ENCODE data around the gene B4GALNT2.
A peak's percentile ranks its signal among the peaks of the same experiment; 100 is the strongest.
"Not testable (repeated sequence)": the region's sequence is repeated elsewhere in the genome, so short reads cannot be mapped to it uniquely, and the experiment has no call there.

The B4GALNT2 gene

DNA sequence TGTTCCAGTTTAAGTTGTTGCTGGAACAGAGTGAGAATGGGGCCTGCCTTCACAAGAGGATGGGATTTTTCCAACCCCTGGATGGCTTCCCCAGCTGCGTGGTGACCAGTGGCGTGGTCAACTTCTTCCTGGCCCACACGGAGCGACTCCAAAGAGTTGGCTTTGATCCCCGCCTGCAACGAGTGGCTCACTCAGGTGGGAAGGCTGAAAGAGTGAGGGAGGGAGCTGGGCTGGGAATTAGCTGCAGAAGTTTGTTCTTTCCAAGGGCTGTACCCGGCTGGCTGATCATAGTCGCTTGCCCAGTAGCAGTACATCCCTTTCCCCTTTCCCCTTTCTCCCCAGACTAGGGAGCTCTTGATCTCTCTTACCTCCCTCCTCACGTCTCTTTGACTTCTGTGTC lies 36.1 kb downstream of the B4GALNT2 start:
- DNase-seq (ENCODE audit: insufficient read length, low spot score), result no peak

GRCh38 chr17:49170216-49170615 lies 37.6 kb downstream of the B4GALNT2 start:
- DNase-seq (ENCODE audit: insufficient read length, low spot score) (no peak), FAIRE-seq (no peak)
- no peak for TF ChIP-seq POLR2A (IDR thresholded peaks at IDR 0.05; ENCODE audit: low read depth, low read length)
- TF ChIP-seq POU2F2 (IDR thresholded peaks at IDR 0.05; ENCODE audit: low read depth, low read length), result no peak
- no peak for TF ChIP-seq SPI1 (IDR thresholded peaks at IDR 0.05; ENCODE audit: low read depth, low read length)
- TF ChIP-seq PAX5 (IDR thresholded peaks at IDR 0.05; ENCODE audit: insufficient read depth, low read length, severe bottlenecking), result no peak
- no peak for TF ChIP-seq TAF1 (IDR thresholded peaks at IDR 0.05; ENCODE audit: low read depth, low read length)
- no peak for TF ChIP-seq POLR2AphosphoS5 (IDR thresholded peaks at IDR 0.05; ENCODE audit: low read depth, low read length)

More for the DNA sequence above, 36.1 kb downstream of the B4GALNT2 start:
- no peak for FAIRE-seq
- TF ChIP-seq PAX5 (IDR thresholded peaks at IDR 0.05; ENCODE audit: insufficient read depth, low read length, severe bottlenecking), result no peak
- TF ChIP-seq SPI1 (IDR thresholded peaks at IDR 0.05; ENCODE audit: low read depth, low read length), result no peak
- TF ChIP-seq POU2F2 (IDR thresholded peaks at IDR 0.05; ENCODE audit: low read depth, low read length), result no peak
- no peak for TF ChIP-seq POLR2A (IDR thresholded peaks at IDR 0.05; ENCODE audit: low read depth, low read length)
- no peak for TF ChIP-seq TAF1 (IDR thresholded peaks at IDR 0.05; ENCODE audit: low read depth, low read length)
- no peak for TF ChIP-seq POLR2AphosphoS5 (IDR thresholded peaks at IDR 0.05; ENCODE audit: low read depth, low read length)

DNA sequence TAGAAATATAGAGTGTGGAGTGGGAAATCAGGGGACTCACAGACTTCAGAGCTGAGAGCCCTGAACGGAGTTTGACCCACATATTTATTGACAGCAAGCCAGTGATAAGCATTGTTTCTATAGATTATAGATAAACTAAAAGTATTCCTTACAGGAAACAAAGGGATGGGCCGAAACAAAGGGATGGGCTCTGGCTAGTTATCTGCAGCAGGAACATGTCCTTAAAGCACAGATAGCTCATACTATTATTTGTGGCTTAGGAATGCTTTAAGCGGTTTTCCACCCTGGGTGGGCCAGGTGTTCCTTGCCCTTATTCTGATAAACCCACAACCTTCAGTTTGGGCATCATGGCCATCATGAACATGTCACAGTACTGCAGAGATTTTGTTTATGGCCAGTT lies 38.1 kb downstream of the B4GALNT2 start:
- DNase-seq (ENCODE audit: insufficient read length, low spot score); FAIRE-seq: not testable (repeated sequence)

DNA sequence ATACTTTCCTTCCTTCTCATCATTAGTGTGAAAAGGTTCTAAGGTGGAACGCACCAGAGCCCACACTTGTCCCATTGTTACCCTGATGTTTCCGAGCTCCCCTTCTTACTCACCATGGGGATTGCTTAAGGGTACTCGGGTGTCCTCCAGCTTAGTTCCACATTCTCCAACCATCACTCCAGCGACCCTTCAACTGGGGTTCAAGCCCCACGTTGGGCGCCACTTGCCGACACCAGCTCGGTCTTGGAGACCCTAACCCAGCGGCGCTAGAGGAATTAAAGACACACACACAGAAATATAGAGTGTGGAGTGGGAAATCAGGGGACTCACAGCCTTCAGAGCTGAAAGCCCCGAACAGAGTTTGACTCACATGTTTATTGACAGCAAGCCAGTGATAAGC lies 43.4 kb downstream of the B4GALNT2 start:
- not testable (repeated sequence) for DNase-seq (ENCODE audit: insufficient read length, low spot score); FAIRE-seq

GRCh38 chr17:49180303-49180702 lies 47.7 kb downstream of the B4GALNT2 start:
- no peak for FAIRE-seq
- peak; percentile 28 for DNase-seq (ENCODE audit: insufficient read length, low spot score)
- TF ChIP-seq POU2F2 (IDR thresholded peaks at IDR 0.05; ENCODE audit: low read depth, low read length), result no peak
- TF ChIP-seq POLR2AphosphoS5 (IDR thresholded peaks at IDR 0.05; ENCODE audit: low read depth, low read length), result no peak
- TF ChIP-seq TAF1 (IDR thresholded peaks at IDR 0.05; ENCODE audit: low read depth, low read length), result no peak
- no peak for TF ChIP-seq SPI1 (IDR thresholded peaks at IDR 0.05; ENCODE audit: low read depth, low read length)
- TF ChIP-seq PAX5 (IDR thresholded peaks at IDR 0.05; ENCODE audit: insufficient read depth, low read length, severe bottlenecking), result no peak
- TF ChIP-seq POLR2A (IDR thresholded peaks at IDR 0.05; ENCODE audit: low read depth, low read length), result no peak

DNA sequence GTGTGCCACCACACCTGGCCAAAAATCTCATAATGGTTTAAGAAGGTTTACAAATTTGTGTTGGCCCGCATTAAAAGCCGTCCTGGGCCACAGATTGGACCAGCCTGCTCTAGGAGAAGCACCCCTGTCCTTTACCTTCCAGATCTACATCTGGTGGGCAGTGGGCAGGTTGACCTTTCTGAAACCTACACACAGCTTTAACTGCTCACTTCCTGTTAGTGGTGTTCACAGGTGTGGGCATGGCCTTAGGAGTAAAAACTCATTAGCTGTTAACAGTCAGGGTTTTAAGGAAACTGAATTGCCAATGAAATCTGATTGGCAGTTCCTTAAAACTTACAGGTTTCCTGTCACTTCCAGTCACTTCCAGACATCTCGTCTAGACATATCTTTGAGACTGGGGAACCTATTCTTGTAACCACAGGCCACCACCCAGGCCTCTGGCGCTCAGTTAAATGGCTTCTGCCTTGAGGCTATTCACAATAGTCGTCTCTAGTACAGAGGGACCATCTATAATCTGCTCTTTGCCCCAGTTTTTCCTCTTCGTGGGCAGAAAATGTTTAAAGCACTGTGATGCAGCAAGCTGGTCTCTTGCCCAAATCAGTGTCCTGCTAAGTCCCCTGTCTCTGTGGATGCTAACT lies 48.5 kb downstream of the B4GALNT2 start:
- FAIRE-seq, result no peak
- TF ChIP-seq SPI1 (IDR thresholded peaks at IDR 0.05; ENCODE audit: low read depth, low read length), result peak; percentile 50
- TF ChIP-seq TAF1 (IDR thresholded peaks at IDR 0.05; ENCODE audit: low read depth, low read length), result no peak
- no peak for TF ChIP-seq POU2F2 (IDR thresholded peaks at IDR 0.05; ENCODE audit: low read depth, low read length)
- no peak for TF ChIP-seq POLR2AphosphoS5 (IDR thresholded peaks at IDR 0.05; ENCODE audit: low read depth, low read length)
- TF ChIP-seq PAX5 (IDR thresholded peaks at IDR 0.05; ENCODE audit: insufficient read depth, low read length, severe bottlenecking), result no peak

DNA sequence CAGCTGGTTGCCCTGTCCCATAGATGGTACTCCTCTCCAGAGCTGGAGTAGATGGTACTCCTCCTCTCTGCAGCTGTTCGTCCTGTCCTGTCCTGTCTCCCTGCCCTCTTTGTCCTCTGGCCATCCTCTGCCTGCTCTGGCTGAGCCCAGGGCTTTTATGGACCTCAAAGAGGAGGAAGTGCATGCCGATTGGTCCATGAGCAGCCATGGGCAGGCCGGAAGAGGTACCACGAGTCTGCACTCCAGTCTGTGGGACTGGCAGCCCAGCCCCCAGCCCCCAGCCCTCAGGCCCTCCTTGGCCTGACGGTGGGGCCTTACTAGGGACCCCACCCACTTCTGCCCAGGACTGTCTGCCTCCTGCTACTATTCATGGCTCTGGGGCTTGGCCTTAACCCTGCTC lies 50.8 kb downstream of the B4GALNT2 start:
- DNase-seq (ENCODE audit: insufficient read length, low spot score) (no peak), FAIRE-seq (no peak)
- no peak for TF ChIP-seq TAF1 (IDR thresholded peaks at IDR 0.05; ENCODE audit: low read depth, low read length)
- TF ChIP-seq POLR2A (IDR thresholded peaks at IDR 0.05; ENCODE audit: low read depth, low read length), result no peak
- TF ChIP-seq PAX5 (IDR thresholded peaks at IDR 0.05; ENCODE audit: insufficient read depth, low read length, severe bottlenecking), result no peak
- no peak for TF ChIP-seq SPI1 (IDR thresholded peaks at IDR 0.05; ENCODE audit: low read depth, low read length)
- TF ChIP-seq POLR2AphosphoS5 (IDR thresholded peaks at IDR 0.05; ENCODE audit: low read depth, low read length), result no peak
- no peak for TF ChIP-seq POU2F2 (IDR thresholded peaks at IDR 0.05; ENCODE audit: low read depth, low read length)

More for the DNA sequence above, 48.5 kb downstream of the B4GALNT2 start:
- DNase-seq (ENCODE audit: insufficient read length, low spot score), result no peak

GRCh38 chr17:49183801-49184200 lies 51.2 kb downstream of the B4GALNT2 start:
- DNase-seq (ENCODE audit: insufficient read length, low spot score) (no peak), FAIRE-seq (no peak)
- TF ChIP-seq SPI1 (IDR thresholded peaks at IDR 0.05; ENCODE audit: low read depth, low read length) (no peak), POLR2A (IDR thresholded peaks at IDR 0.05; ENCODE audit: low read depth, low read length) (no peak), PAX5 (IDR thresholded peaks at IDR 0.05; ENCODE audit: insufficient read depth, low read length, severe bottlenecking) (no peak), POLR2AphosphoS5 (IDR thresholded peaks at IDR 0.05; ENCODE audit: low read depth, low read length) (no peak), TAF1 (IDR thresholded peaks at IDR 0.05; ENCODE audit: low read depth, low read length) (no peak), POU2F2 (IDR thresholded peaks at IDR 0.05; ENCODE audit: low read depth, low read length) (no peak)

DNA sequence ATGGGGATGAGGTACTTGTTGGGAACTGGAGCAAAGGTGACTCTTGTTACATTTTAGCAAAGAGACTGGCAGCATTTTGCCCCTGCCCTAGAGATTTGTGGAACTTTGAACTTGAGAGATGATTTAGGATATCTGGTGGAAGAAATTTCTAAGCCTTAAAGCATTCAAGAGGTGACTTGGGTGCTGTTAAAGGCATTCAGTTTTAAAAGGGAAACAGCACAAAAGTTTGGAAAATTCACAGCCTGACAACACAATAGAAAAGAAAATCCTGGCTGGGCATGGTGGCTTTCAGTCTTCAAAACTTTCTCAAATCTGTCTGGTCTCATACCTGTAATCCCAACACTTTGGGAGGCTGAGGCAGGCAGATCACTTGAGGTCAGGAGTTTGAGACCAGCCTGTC lies 52.0 kb downstream of the B4GALNT2 start:
- not testable (repeated sequence) for FAIRE-seq; DNase-seq (ENCODE audit: insufficient read length, low spot score)

GRCh38 chr17:49185381-49185780 lies 52.8 kb downstream of the B4GALNT2 start:
- not testable (repeated sequence) for FAIRE-seq

DNA sequence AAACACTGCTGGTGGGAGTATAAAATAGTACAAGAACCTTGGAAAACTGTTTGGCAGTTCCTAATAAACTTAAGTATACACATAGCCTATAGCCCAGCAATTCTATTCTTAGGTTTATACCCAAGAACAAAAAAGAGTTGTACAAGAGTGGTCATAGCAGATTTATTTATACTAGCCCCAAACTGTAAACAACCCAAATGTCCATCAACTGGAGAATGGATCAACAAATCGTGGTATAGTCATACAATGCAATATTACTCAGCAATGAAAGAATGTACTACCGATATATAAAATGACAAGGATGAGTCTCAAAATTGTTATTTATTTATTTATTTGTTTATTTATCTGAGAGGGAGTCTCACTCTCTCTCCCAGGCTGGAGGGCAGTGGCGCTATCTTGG lies 54.7 kb downstream of the B4GALNT2 start:
- FAIRE-seq, result no peak
- DNase-seq (ENCODE audit: insufficient read length, low spot score), result no peak
- no peak for TF ChIP-seq PAX5 (IDR thresholded peaks at IDR 0.05; ENCODE audit: insufficient read depth, low read length, severe bottlenecking)
- no peak for TF ChIP-seq TAF1 (IDR thresholded peaks at IDR 0.05; ENCODE audit: low read depth, low read length)
- no peak for TF ChIP-seq POU2F2 (IDR thresholded peaks at IDR 0.05; ENCODE audit: low read depth, low read length)
- no peak for TF ChIP-seq POLR2AphosphoS5 (IDR thresholded peaks at IDR 0.05; ENCODE audit: low read depth, low read length)
- TF ChIP-seq SPI1 (IDR thresholded peaks at IDR 0.05; ENCODE audit: low read depth, low read length), result no peak
- no peak for TF ChIP-seq POLR2A (IDR thresholded peaks at IDR 0.05; ENCODE audit: low read depth, low read length)

More at GRCh38 chr17:49185381-49185780, 52.8 kb downstream of the B4GALNT2 start:
- not testable (repeated sequence) for DNase-seq (ENCODE audit: insufficient read length, low spot score)
